ENCODE results near the gene FOXN1. TPM values are rescaled to one million over a fixed set of nuclear protein-coding genes. Genes with fewer than 3 reads are reported as not detected.
"Not testable (repeated sequence)": the region's sequence is repeated elsewhere in the genome, so short reads cannot be mapped to it uniquely, and the experiment has no call there.

The FOXN1 gene
- total RNA-seq, 1 experiment from 2014 or later: not detected

GRCh38 chr17:28520687-28521086 lies 14.5 kb downstream of the FOXN1 start:
- Mint-ChIP-seq H3K27me3 (ENCODE audit: insufficient read depth, unreplicated experiment) (no peaks in the 10 kb centered on the region), H3K36me3 (ENCODE audit: insufficient read depth, unreplicated experiment) (peaks cover 4% of the 10 kb centered on the region), H3K4me1 (ENCODE audit: insufficient read depth, unreplicated experiment) (peaks cover 11% of the 10 kb centered on the region), H3K4me3 (ENCODE audit: unreplicated experiment) (no peak overlapping the region), H3K27ac (ENCODE audit: low read depth, unreplicated experiment) (no peak overlapping the region), H3K9me3 (ENCODE audit: unreplicated experiment) (no peaks in the 10 kb centered on the region)
- CTCF ChIA-PET: interaction anchor here (0.6 to 1.3 kb wide), 6 partner anchors 8 to 74 kb away, joined by 3 to 8 read pairs (median 4); no protein-coding TSS in a partner anchor
- intact Hi-C loops (cut with micrococcal nuclease): no loop called here
- TF ChIP-seq CTCF (IDR thresholded peaks at IDR 0.05; ENCODE audit: unreplicated experiment): no peak
- no peak for DNase-seq (ENCODE audit: unreplicated experiment)
- no TSS peak for BruUV-seq (replicated peaks)
- POLR2A ChIA-PET: interaction anchor here (0.6 kb wide), 1 partner anchor 25 kb away, joined by 3 read pairs; no protein-coding TSS in a partner anchor

GRCh38 chr17:28521311-28522085 lies 15.3 kb downstream of the FOXN1 start:
- Mint-ChIP-seq H3K4me1 (ENCODE audit: insufficient read depth, unreplicated experiment) (peaks cover 15% of the 10 kb centered on the region), H3K27me3 (ENCODE audit: insufficient read depth, unreplicated experiment) (no peaks in the 10 kb centered on the region), H3K27ac (ENCODE audit: low read depth, unreplicated experiment) (no peak overlapping the region), H3K4me3 (ENCODE audit: unreplicated experiment) (no peak overlapping the region), H3K36me3 (ENCODE audit: insufficient read depth, unreplicated experiment) (peaks cover 4% of the 10 kb centered on the region), H3K9me3 (ENCODE audit: unreplicated experiment) (no peaks in the 10 kb centered on the region)
- ChIA-PET POLR2A (no interaction called here), CTCF (interaction anchor here (0.7 to 1.3 kb wide), 5 partner anchors 18 to 141 kb away, joined by 3 to 8 read pairs (median 4); no protein-coding TSS in a partner anchor)
- BruUV-seq (replicated peaks): no TSS peak
- intact Hi-C loops (cut with micrococcal nuclease): no loop called here
- no peak for DNase-seq (ENCODE audit: unreplicated experiment)
- TF ChIP-seq CTCF (IDR thresholded peaks at IDR 0.05; ENCODE audit: unreplicated experiment): no peak

GRCh38 chr17:28522281-28522680 lies 16.1 kb downstream of the FOXN1 start:
- DNase-seq (ENCODE audit: unreplicated experiment); intact Hi-C loops (cut with micrococcal nuclease); BruUV-seq (replicated peaks); H3K27ac Mint-ChIP-seq (ENCODE audit: low read depth, unreplicated experiment); H3K27me3 Mint-ChIP-seq (ENCODE audit: insufficient read depth, unreplicated experiment); H3K36me3 Mint-ChIP-seq (ENCODE audit: insufficient read depth, unreplicated experiment); H3K4me3 Mint-ChIP-seq (ENCODE audit: unreplicated experiment); H3K9me3 Mint-ChIP-seq (ENCODE audit: unreplicated experiment): not testable (repeated sequence)
- POLR2A ChIA-PET: interaction anchor here (0.7 kb wide), 2 partner anchors 141 to 1816 kb away, joined by 3 read pairs; no protein-coding TSS in a partner anchor
- H3K4me1 Mint-ChIP-seq (ENCODE audit: insufficient read depth, unreplicated experiment): peaks cover 18% of the 10 kb centered on the region
- CTCF ChIA-PET: interaction anchor here (0.6 to 0.7 kb wide), 2 partner anchors 141 to 596 kb away, joined by 3 read pairs; no protein-coding TSS in a partner anchor

GRCh38 chr17:28523186-28523585 lies 17.0 kb downstream of the FOXN1 start:
- DNase-seq (ENCODE audit: unreplicated experiment): no peak
- no TSS peak for BruUV-seq (replicated peaks)
- Mint-ChIP-seq H3K4me3 (ENCODE audit: unreplicated experiment) (no peak overlapping the region), H3K27me3 (ENCODE audit: insufficient read depth, unreplicated experiment) (no peaks in the 10 kb centered on the region), H3K27ac (ENCODE audit: low read depth, unreplicated experiment) (no peak overlapping the region), H3K9me3 (ENCODE audit: unreplicated experiment) (no peaks in the 10 kb centered on the region), H3K4me1 (ENCODE audit: insufficient read depth, unreplicated experiment) (peaks cover 27% of the 10 kb centered on the region), H3K36me3 (ENCODE audit: insufficient read depth, unreplicated experiment) (peaks cover 4% of the 10 kb centered on the region)
- TF ChIP-seq CTCF (IDR thresholded peaks at IDR 0.05; ENCODE audit: unreplicated experiment): no peak
- ChIA-PET CTCF (no interaction called here), POLR2A (no interaction called here)
- intact Hi-C loops (cut with micrococcal nuclease): no loop called here
